ENCODE data around the gene CLDN7.
"Not testable (repeated sequence)": the region's sequence is repeated elsewhere in the genome, so short reads cannot be mapped to it uniquely, and the experiment has no call there.

CLDN7 gene

GRCh38 chr17:7253082-7253481 is 9.2 kb downstream of the CLDN7 start:
- DNase-seq (ENCODE audit: low read depth): no peak

- DNase-seq (ENCODE audit: low read depth): peak; percentile 69
Observed at GRCh38 chr17:7252176-7253043, 9.9 kb downstream of the CLDN7 start, which contains the start of gene ELP5. TSS of gene ELP5 (plus strand) at chr17:7252215. CDS start at chr17:7252551, 336 bp downstream.

- peak; percentile 98 for DNase-seq (ENCODE audit: low read depth)
Observed at GRCh38 chr17:7251661-7252175, 10.6 kb downstream of the CLDN7 start, which contains the start of gene CTDNEP1. TSS of gene CTDNEP1 (minus strand) at chr17:7251734. CDS start at chr17:7251296, 438 bp downstream.

- DNase-seq (ENCODE audit: low read depth): no peak
Observed at GRCh38 chr17:7250695-7251627, 11.3 kb downstream of the CLDN7 start.

GRCh38 chr17:7249830-7250229 is 12.4 kb downstream of the CLDN7 start:
- no peak for DNase-seq (ENCODE audit: low read depth)

GRCh38 chr17:7249214-7249613 is 13.1 kb downstream of the CLDN7 start:
- no peak for DNase-seq (ENCODE audit: low read depth)

- DNase-seq (ENCODE audit: low read depth): no peak
Observed at GRCh38 chr17:7248796-7249195, 13.5 kb downstream of the CLDN7 start.

GRCh38 chr17:7246779-7247178 is 15.5 kb downstream of the CLDN7 start:
- no peak for DNase-seq (ENCODE audit: low read depth)

- DNase-seq (ENCODE audit: low read depth): not testable (repeated sequence)
Observed at GRCh38 chr17:7243838-7244237, 18.4 kb downstream of the CLDN7 start.

- no peak for DNase-seq (ENCODE audit: low read depth)
Observed at GRCh38 chr17:7243453-7243729, 18.9 kb downstream of the CLDN7 start.

- peak; percentile 88 for DNase-seq (ENCODE audit: low read depth)
Observed at GRCh38 chr17:7242717-7243452, 19.4 kb downstream of the CLDN7 start.

- DNase-seq (ENCODE audit: low read depth): peak; percentile 88
Observed at GRCh38 chr17:7241783-7242716, 20.2 kb downstream of the CLDN7 start, which contains the start of gene GABARAP. TSS of gene GABARAP (minus strand) at chr17:7242449. CDS start at chr17:7242330, 119 bp downstream.

- DNase-seq (ENCODE audit: low read depth): no peak
Observed at GRCh38 chr17:7241090-7241733, 21.1 kb downstream of the CLDN7 start.

GRCh38 chr17:7240375-7240774 is 21.9 kb downstream of the CLDN7 start:
- no peak for DNase-seq (ENCODE audit: low read depth)

- DNase-seq (ENCODE audit: low read depth): peak; percentile 97
Observed at GRCh38 chr17:7239091-7240027, 22.9 kb downstream of the CLDN7 start, which contains the start of gene PHF23. TSS of gene PHF23 (minus strand) at chr17:7239457. CDS start at chr17:7239279, 178 bp downstream.

GRCh38 chr17:7238420-7239090 is 23.7 kb downstream of the CLDN7 start:
- DNase-seq (ENCODE audit: low read depth): no peak

GRCh38 chr17:7237761-7238419 is 24.4 kb downstream of the CLDN7 start:
- peak; percentile 85 for DNase-seq (ENCODE audit: low read depth)

All from stimulated activated CD4-positive, alpha-beta T cell treated with anti-CD3 and anti-CD28 coated beads, Interleukin-2, amount 100 ng/mL, for 4 hours (primary cell).